Measurements from ENCODE around the gene FGF14.

FGF14 gene

DNA sequence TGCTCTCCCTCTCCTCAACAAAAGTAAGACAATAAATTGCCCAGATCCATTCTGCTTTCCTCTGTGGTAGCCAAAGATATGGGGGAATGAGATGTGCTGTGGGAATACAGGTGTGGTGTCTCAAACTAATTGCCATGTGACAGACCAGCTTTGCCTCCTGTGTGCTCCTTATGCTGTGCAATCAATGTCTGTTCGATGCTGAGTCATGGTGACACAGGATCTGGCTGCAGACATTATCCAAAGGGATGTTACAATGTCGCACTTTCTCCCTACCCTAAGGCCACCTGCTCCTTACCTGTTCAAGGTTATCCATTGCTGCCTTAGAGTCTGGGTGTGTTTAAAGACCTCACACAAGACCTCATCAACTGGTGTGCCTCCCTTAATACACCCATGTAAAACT lies 32.5 kb downstream of the FGF14 start:
- DNase-seq (ENCODE audit: extremely low read depth in 1 of 2, low read depth in 1 of 2): no peak

DNA sequence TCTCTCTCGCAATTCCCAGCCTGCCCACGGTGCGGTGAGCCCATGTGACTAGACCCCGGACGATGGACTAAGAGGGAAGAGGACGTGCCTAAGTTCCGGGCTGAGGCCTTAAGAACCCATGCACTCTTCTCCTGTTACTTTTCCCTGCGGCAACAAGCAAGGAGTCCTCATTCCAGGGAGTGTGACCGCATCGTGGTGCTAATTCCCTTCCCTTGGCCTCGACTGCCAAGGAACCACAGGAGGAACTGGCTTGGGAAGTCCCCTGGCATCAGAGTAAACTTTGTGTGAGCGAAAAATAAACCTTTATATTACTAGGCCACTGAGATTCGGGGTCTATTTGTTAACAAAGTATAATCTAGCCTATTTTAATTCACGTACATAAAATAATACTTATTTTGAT lies 34.0 kb downstream of the FGF14 start:
- no peak for DNase-seq (ENCODE audit: extremely low read depth in 1 of 2, low read depth in 1 of 2)

DNA sequence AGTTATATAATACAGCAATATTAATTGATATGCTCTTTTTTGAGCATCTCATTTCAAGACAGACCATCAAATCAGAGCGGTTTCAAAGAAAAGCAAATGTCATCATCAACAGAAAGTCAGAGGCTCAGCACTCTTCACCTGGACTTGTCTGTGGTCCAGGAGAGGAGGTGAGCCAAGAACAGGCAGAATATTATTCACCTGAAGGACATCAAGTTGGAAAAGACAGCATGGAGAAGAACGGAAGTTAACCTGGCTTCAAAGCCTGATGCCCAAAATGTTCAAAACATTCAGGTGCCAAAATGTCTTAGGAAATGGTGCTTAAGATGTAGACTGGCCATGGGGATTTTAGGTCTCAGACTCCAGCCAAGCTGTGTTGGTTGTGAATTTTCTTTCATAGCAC lies 40.7 kb downstream of the FGF14 start:
- DNase-seq (ENCODE audit: extremely low read depth in 1 of 2, low read depth in 1 of 2): no peak

DNA sequence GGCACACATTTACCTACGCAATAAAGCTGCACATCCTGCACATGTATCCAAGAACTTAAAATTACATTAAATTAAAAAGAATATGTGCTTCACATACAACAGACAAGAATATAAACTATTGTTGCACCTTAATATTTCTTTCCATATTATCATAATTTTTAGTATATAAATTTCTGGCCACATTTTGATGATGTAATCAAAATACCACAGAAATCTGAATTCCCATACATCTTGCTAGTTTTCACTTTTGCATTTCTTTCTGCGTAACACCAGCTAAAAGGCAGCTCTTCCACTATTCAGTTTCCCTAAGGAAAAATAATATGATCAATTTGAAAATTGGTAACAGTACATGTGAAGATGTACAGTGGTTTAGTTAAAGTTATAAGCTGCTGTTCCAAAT lies 42.6 kb downstream of the FGF14 start:
- no peak for DNase-seq (ENCODE audit: extremely low read depth in 1 of 2, low read depth in 1 of 2)

DNA sequence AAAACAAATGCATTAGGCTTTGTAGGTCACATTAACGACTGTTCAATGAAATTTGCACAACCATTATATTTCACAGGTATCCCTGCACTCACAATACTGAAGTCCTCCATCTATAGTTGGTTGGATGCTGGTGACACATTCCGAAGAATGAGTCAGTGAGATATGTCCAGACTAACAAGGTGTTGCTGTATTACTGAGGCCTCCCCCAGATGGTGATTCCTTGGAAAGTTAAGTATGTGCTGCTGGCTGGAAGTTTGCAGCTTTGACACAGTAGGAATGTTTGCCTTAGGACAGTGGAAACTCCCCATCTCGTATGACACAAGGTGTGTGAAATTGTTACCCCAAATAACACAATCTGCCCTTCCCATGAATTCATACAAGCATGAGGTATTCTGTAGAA lies 46.6 kb downstream of the FGF14 start:
- DNase-seq (ENCODE audit: extremely low read depth in 1 of 2, low read depth in 1 of 2): no peak

DNA sequence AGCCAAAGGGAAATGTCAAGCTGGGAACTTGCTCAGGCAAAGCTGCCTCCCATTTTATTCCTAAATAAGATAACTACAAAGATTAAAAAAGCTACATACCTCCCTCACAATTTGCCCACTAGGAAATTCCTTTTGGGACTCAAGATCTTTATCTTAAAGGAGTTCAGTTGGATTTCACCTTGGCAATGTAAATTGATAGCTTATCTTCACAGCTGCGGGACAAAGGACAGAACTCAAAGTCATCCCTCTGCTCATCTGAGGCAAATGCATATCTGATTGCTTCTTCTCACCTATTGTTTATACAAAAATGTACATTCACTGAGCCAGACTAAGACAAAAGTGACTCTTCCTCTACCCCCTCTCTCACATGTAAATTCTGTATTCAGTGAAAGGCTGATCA lies 47.8 kb downstream of the FGF14 start:
- DNase-seq (ENCODE audit: extremely low read depth in 1 of 2, low read depth in 1 of 2): no peak

DNA sequence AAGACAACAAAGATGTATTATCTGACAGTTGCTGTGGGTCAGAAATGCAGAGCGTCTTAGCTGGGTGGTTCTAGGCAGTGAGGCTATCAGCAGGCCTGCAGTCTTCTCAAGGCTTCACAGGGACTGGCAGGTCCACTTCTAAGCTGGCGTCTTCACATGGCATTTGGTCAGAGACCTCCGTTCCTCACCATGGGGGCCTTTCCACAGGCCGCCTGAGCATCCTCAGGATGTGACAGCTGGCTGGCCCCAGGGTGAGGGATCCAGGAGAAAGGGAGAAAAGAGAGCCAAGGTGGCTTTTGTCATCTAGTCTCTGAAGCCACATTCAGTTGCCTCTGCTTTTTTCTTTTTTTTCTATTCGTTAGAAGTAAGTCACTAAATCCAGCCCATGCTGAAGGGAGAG lies 50.3 kb downstream of the FGF14 start:
- DNase-seq (ENCODE audit: extremely low read depth in 1 of 2, low read depth in 1 of 2): no peak

DNA sequence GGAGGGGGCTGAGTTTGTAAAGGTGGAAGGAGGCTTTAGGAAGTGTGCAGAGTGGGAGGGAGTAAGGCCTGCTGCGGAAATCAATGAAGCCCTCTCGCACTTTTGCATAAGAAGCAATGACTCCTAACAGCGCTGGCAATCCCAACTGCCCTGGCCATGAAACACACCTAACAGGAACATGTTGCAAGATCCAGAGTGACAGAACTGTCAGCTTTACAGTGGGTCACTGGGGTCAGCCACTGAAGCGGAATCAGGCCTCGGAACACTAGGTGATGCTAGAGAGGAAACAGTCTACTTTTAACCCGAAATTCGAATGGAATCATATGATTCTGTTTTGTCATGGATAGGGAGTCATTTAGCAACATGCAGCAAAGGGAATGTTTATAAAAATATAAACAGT lies 54.4 kb downstream of the FGF14 start:
- no peak for DNase-seq (ENCODE audit: extremely low read depth in 1 of 2, low read depth in 1 of 2)

DNA sequence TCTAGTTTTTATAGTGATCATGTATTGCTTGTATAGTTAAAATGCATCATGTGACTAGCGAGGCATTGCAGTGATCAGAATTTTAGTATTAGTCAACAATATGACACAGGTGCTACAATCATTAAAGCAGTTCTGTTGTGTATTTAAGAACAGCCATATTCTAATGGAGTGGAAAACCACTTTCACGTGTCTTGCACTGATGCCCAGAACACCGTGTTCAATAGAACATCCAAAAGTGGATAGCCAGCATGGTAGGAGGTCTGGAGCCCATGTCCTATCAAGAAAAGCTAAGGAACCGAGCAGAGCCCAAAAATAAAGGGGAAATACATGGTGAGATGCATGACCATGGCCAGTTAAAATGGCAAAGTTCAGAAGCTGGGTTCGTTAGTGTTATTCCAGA lies 55.1 kb downstream of the FGF14 start:
- no peak for DNase-seq (ENCODE audit: extremely low read depth in 1 of 2, low read depth in 1 of 2)

DNA sequence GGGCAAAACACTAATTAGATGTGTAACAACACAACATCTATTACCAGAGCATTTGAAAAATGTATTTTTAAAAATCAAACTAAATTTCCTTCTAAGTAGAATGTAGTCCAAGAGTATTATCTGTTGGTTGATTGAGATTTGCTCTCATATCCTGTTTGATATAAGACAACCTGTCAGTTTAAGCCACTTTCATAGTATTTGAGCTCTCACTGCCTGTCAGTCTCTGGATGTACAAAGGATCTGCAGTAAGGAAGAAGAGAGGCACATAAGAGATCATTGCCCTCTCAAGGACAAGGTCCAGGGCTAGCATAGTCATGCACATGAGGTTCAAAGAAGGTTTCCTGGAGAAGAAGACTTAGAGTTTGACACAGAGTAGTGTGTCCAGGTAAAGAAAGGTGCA lies 57.4 kb downstream of the FGF14 start:
- DNase-seq (ENCODE audit: extremely low read depth in 1 of 2, low read depth in 1 of 2): no peak

DNA sequence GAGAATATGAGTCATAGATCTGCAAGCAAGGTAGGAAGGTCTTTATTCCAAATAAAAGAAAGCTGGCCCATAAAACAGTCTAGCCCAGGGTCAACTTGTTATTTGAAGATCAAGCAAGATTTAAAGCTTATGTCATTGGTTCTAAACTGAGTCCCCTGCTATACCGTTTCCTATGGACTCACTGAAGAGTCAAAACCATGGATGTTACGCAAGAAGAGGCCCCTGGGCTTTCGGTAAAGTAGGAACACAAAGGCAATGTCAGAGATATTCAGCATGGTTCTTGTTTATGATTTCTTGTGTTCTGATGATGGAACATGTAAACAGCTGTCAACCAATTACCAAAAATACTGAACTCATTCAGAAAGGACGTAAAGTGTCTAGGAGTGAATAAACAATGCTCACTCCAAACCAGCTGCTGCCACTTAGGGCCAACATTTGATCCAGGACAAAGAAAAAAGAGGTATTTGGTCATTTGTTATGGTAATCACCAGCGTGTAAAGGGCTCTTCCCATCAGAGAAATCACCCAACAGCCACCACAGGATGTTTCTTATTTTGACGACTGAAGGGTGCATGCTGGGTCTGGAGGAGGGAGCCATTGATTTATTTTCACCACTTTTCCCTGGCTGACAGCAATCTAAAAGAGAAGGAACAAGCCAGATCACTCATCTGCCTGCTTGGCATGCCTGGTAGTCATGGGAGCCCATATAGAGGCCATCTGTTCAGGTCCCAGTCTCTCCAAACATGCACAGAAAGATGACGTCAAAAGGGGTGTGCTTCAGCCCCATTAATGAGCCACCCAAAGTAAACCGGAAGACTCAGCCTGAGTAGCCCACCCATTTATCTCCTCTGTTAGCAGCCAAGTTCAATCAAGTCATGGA lies 68.3 kb downstream of the FGF14 start:
- DNase-seq (ENCODE audit: extremely low read depth in 1 of 2, low read depth in 1 of 2): no peak

DNA sequence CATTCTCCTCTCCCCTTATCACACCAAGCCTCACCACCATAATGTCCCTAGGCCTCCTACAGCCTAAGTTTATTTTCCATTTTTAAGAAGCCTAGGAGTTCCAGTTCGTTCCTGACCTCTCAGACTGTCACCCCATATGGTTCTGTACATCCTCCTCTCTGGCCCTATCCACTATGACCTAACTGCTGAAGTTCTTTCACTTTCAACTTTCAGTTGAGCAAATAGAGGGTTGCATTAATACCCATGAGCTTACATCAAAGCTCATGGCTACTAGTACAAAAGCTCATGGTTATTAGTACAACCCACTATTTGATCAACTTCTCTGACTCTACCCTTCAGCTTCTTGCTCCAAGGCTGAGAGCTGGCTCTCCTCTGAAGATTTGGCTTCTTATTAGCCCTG lies 72.9 kb downstream of the FGF14 start:
- DNase-seq (ENCODE audit: extremely low read depth in 1 of 2, low read depth in 1 of 2): no peak

DNA sequence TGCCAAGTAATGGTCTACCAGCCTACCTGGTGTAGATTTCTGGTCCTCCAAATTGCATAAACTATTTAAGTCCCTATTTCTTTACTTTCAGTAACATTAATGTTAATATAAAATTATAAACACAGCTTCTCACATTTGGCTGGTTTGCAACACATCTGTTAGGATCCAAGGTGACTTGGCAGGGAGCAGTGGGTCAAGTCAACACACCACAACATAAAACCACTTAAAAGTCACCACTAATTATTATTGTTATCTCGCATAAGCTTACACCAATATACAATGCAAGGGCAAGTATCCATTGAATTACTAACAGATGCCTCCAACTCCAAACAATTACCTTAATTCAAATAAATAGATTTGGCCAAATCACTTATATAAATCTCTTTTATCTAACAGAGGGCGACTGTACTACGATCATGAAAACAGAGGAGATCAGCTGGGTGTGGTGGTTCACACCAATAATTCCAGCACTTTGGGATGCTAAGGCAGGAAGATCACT lies 74.7 kb downstream of the FGF14 start:
- no peak for DNase-seq (ENCODE audit: extremely low read depth in 1 of 2, low read depth in 1 of 2)

DNA sequence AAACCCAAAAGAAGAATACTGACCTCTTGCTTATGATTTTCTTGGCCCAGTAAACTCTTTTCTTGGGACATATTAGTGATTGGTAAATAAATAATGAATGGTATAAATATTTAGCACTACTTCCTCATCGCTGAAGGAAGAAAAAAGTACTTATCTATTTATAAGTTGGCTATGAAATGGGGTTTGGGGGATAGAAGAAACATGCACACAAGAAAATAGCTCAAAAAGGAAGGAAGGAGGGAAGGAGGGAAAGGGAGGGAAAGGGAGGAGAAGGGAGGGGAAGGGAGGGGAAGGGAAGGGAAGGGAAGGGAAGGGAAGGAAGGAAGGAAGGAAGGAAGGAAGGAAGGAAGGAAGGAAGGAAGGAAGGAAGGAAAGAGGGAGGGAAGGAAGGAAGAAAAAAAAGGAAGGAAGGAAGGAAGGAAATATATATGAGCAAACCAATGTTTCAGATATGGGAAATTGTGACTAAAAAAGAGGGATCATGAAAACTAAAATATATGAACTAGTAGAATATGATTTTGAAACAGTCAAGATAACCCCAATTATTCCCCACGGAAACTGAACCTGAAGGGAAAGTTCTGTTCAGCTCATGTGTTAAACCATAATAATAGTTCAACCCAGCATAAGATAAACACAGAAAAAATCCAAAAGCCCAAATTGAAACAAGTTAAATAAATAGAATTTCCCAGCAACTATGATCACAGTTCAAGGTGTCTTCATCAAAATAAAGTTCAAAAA lies 75.3 kb downstream of the FGF14 start:
- no peak for DNase-seq (ENCODE audit: extremely low read depth in 1 of 2, low read depth in 1 of 2)

DNA sequence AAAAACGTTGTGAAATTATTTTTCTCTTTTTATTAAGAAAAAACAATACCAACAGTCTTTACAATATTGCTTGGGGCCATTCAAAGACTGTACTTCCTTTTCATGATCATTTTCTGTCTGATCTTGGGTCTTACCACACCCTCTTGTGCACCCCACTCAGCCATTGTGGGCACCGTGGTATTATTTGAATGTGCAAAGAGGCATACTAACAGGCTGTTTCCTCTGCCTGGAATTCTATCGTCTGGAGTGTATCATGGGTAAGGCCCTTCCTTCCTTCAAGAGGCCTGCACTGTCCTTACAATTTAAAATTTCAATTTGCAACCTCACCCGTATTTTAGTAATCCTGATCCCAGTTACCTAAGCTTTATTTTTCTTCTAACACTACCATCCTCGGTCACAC lies 76.5 kb downstream of the FGF14 start:
- DNase-seq (ENCODE audit: extremely low read depth in 1 of 2, low read depth in 1 of 2): no peak

DNA sequence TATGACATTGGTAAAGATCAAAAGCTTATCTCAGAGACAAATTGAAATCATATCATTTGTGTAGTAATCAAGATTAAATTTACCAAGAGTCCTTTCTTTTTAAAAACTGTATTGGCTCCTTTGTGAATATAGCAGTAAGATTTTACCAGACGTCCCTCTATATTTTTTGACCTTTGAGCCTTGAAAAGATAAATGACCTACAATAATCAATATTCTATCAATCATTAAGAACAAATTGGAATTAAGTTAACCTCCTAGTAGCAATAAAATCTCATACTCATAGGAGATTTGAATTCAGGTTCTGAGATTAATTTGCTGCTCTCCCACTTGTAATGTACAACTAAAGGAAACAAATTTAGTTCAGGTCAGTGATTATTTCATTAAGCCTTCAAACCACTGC lies 78.3 kb downstream of the FGF14 start:
- no peak for DNase-seq (ENCODE audit: extremely low read depth in 1 of 2, low read depth in 1 of 2)

DNA sequence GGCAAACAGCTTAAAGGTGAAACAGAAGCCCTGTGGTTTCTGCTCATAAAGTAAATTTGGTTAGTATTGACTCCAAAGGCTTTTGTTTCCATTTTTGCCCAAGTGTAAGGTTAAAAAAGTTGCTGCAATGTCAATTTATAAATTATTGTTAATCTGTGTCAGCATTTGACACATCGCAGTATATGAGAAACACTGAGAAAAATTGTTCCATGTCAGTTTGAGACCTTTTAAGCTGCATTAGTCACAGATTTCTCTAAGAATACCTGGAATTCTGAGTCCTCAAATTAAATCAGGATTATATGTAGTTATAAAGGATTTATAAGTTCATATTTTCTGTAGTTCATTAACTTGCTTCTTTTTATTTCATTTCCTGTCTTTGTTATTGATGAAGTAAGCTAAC lies 78.8 kb downstream of the FGF14 start:
- DNase-seq (ENCODE audit: extremely low read depth in 1 of 2, low read depth in 1 of 2): no peak

DNA sequence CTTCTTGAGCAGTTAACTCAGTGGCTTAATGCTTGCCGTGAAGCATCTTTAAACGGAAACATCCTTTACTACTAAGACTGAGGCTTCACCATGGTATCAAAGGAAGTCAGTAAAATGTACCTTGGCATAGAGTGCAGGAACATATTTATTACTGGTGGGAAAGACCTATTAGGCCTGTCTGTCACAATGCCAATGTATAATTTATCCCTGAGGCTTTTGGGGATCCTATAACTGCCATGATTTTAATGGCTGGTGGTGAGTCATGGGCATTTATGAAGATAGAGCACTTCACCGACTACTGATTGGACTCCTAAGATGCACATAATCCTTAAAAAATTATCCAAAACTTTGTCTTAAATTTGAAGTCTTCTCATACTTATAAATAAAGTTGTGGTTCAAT lies 79.6 kb downstream of the FGF14 start:
- DNase-seq (ENCODE audit: extremely low read depth in 1 of 2, low read depth in 1 of 2): no peak

DNA sequence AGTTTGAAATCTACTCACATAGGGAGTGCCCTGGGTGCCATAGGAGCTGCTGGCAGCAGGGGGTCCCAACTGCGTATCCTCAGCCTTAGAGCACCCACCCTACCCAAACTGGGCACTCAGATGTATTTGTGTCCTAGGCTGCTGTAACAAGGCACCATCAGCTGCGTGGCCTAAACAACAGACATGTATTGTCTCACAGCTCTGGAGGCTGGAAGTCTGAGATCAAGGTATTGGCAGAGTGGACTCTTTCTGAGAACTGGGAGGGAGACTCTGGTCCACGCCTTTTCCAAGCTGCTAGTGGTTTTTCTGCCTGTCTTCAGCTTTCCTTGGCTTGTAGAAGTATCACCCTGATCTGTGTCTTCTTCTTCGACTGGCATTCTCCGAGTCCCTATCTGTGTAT lies 83.6 kb downstream of the FGF14 start:
- DNase-seq (ENCODE audit: extremely low read depth in 1 of 2, low read depth in 1 of 2): no peak

DNA sequence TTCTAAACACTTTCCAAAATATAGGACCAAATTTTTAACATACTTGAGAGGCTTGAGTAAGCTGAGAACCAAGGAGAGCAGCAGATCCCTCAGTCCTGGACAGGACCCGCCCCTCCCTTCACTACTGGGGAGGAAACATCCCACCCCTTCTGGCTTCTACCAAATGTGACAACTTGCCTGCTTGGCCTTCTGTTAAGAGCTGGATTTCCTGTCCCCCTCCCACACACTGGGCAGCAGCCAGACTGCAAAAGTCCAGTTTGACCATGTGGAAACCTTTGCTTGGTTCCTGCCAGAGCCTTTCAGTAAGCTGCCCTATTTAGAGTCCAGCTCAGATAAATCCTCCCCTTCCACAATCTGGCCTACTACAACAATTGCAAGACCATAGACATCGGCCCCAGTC lies 84.3 kb downstream of the FGF14 start:
- no peak for DNase-seq (ENCODE audit: extremely low read depth in 1 of 2, low read depth in 1 of 2)

DNA sequence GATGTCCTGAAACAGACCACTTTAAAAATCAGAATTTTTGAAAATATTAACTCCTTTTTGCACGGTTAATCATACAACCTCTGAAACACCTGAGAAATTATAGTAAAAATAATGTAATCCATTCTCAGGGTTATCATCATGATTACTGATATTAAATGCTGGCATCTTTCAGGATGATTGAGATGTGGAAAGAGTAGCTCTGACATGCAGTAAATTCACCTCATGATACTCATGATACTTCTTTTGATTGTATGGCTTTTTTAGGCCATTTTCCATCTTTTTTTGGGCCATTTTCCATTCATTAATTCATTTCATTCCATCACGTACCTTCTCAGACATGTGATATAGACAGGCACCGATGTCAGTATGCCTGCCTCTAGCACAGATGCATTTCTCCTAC lies 85.1 kb downstream of the FGF14 start:
- DNase-seq (ENCODE audit: extremely low read depth in 1 of 2, low read depth in 1 of 2): no peak

DNA sequence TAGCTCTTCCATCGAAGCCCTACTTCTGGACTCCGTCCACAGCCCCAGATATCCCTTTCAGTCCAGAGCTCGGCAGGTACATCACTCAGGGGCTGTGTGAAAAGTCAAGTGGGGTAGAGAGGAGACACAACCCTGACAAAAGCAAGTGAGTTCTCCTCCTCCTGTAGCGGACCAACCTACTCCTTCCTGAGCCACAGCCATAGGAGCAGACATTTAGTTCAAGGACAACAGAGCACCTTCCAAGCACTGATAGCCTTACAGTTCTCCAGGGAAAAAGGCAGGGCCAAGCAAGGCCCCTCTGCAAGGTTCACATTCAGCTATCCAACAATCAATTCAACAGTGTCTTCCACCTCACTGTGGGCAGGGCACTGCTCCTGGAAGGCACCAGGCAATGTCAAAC lies 89.0 kb downstream of the FGF14 start:
- DNase-seq (ENCODE audit: extremely low read depth in 1 of 2, low read depth in 1 of 2): no peak

Measured in activated CD8-positive, alpha-beta memory T cell treated with anti-CD3 and anti-CD28 coated beads for 1 hour (primary cell).